Measurements from ENCODE around the gene GTF3C2. TPM values are rescaled to one million over a fixed set of nuclear protein-coding genes. Genes with fewer than 3 reads are reported as not detected.

The GTF3C2 gene
- total RNA-seq, 1 experiment from 2014 or later: 89.3 TPM

DNA sequence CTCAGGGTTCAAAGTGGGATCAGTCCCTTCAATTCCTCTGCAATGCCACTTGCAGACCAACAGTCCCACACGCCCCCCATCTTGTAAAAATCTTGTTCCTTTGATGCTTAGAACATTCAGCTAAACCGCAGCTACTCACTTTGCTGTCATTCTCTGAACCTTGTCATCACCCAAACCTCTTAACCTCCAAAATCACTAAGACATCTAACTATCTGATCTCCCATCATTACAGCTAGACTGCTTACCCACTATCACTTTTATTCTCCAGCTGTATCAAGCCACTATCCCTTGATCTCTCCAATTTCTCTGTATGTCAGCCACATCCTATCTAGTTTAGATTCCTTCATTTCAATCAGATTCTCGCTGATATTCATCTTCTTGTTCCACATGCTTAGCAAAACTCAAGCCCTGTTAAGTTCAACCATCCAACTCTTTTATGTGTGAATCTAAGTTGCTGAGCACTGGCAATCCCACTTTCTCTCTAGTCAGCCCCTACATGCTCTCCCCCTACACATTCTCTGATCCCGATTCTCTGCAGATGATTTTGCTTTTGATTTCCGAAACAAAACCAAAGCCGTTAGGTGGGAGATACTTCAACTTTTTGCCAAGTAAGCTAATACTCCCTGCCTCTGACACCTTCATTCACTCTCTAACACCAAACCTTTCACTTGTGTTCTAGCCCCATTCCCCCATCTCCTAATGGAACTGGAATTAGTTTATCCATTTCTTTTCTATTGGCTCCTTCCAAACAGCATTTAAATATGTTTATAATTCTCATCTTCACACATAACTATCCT lies 4.6 kb downstream of the GTF3C2 start:
- CTCF ChIA-PET: no interaction called here
- intact Hi-C loops (cut with micrococcal nuclease; ENCODE audit: unreplicated experiment): no loop called here
- POLR2A ChIA-PET (ENCODE audit: low non-redundant PET): no interaction called here
- no peak overlapping the region for H3K27ac ChIP-seq (ENCODE audit: low read depth, low read length, poor library complexity, severe bottlenecking)
- no TSS peak for BruUV-seq (replicated peaks)
- H3K4me3 ChIP-seq (ENCODE audit: low read depth, low read length, poor library complexity, severe bottlenecking): no peak overlapping the region
- H3K9me3 ChIP-seq (ENCODE audit: low read depth, low read length, poor library complexity, severe bottlenecking): no peaks in the 10 kb centered on the region
- DNase-seq (ENCODE audit: low spot score): no peak
- peaks cover 3% of the 10 kb centered on the region for H3K4me1 ChIP-seq (ENCODE audit: insufficient read depth, low read length, poor library complexity, severe bottlenecking)
- no peaks in the 10 kb centered on the region for H3K36me3 ChIP-seq (ENCODE audit: insufficient read depth, low read length, poor library complexity, severe bottlenecking)
- no peak for TF ChIP-seq EZH2 (IDR thresholded peaks at IDR 0.05; ENCODE audit: borderline replicate concordance, low read depth, low read length, poor library complexity, severe bottlenecking)
- TF ChIP-seq, protein P1, sequence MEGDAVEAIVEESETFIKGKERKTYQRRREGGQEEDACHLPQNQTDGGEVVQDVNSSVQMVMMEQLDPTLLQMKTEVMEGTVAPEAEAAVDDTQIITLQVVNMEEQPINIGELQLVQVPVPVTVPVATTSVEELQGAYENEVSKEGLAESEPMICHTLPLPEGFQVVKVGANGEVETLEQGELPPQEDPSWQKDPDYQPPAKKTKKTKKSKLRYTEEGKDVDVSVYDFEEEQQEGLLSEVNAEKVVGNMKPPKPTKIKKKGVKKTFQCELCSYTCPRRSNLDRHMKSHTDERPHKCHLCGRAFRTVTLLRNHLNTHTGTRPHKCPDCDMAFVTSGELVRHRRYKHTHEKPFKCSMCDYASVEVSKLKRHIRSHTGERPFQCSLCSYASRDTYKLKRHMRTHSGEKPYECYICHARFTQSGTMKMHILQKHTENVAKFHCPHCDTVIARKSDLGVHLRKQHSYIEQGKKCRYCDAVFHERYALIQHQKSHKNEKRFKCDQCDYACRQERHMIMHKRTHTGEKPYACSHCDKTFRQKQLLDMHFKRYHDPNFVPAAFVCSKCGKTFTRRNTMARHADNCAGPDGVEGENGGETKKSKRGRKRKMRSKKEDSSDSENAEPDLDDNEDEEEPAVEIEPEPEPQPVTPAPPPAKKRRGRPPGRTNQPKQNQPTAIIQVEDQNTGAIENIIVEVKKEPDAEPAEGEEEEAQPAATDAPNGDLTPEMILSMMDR (conservative IDR thresholded peaks at IDR 0.05; ENCODE audit: low read depth, low read length): no peak
- H3K27me3 ChIP-seq (replicated peaks; ENCODE audit: insufficient read depth, low read depth, low read length, poor library complexity): no peaks in the 10 kb centered on the region

GRCh38 chr2:27350106-27350693 lies 6.4 kb downstream of the GTF3C2 start:
- intact Hi-C loops (cut with micrococcal nuclease; ENCODE audit: unreplicated experiment): no loop called here
- Histone ChIP-seq H3K27ac (ENCODE audit: low read depth, low read length, poor library complexity, severe bottlenecking) (no peak overlapping the region), H3K4me3 (ENCODE audit: low read depth, low read length, poor library complexity, severe bottlenecking) (no peak overlapping the region), H3K9me3 (ENCODE audit: low read depth, low read length, poor library complexity, severe bottlenecking) (no peaks in the 10 kb centered on the region), H3K4me1 (ENCODE audit: insufficient read depth, low read length, poor library complexity, severe bottlenecking) (no peaks in the 10 kb centered on the region), H3K27me3 (replicated peaks; ENCODE audit: insufficient read depth, low read depth, low read length, poor library complexity) (no peaks in the 10 kb centered on the region), H3K36me3 (ENCODE audit: insufficient read depth, low read length, poor library complexity, severe bottlenecking) (no peaks in the 10 kb centered on the region)
- BruUV-seq (replicated peaks): no TSS peak
- ChIA-PET CTCF (no interaction called here), POLR2A (ENCODE audit: low non-redundant PET) (no interaction called here)
- no peak for TF ChIP-seq EZH2 (IDR thresholded peaks at IDR 0.05; ENCODE audit: borderline replicate concordance, low read depth, low read length, poor library complexity, severe bottlenecking)
- TF ChIP-seq, protein P1 (conservative IDR thresholded peaks at IDR 0.05; ENCODE audit: low read depth, low read length): no peak
- no peak for DNase-seq (ENCODE audit: low spot score)

- no peak for TF ChIP-seq EZH2 (IDR thresholded peaks at IDR 0.05; ENCODE audit: borderline replicate concordance, low read depth, low read length, poor library complexity, severe bottlenecking)
- TF ChIP-seq, protein P1 (conservative IDR thresholded peaks at IDR 0.05; ENCODE audit: low read depth, low read length): no peak
- Histone ChIP-seq H3K4me3 (ENCODE audit: low read depth, low read length, poor library complexity, severe bottlenecking) (no peak overlapping the region), H3K36me3 (ENCODE audit: insufficient read depth, low read length, poor library complexity, severe bottlenecking) (peaks cover 7% of the 10 kb centered on the region), H3K27me3 (replicated peaks; ENCODE audit: insufficient read depth, low read depth, low read length, poor library complexity) (no peaks in the 10 kb centered on the region), H3K9me3 (ENCODE audit: low read depth, low read length, poor library complexity, severe bottlenecking) (no peaks in the 10 kb centered on the region), H3K4me1 (ENCODE audit: insufficient read depth, low read length, poor library complexity, severe bottlenecking) (no peaks in the 10 kb centered on the region), H3K27ac (ENCODE audit: low read depth, low read length, poor library complexity, severe bottlenecking) (no peak overlapping the region)
- BruUV-seq (replicated peaks): no TSS peak
- DNase-seq (ENCODE audit: low spot score): no peak
- ChIA-PET CTCF (interaction anchor here (0.6 kb wide), 1 partner anchor 266 kb away, joined by 3 read pairs; no protein-coding TSS in a partner anchor), POLR2A (ENCODE audit: low non-redundant PET) (no interaction called here)
- intact Hi-C loops (cut with micrococcal nuclease; ENCODE audit: unreplicated experiment): no loop called here
Observed at GRCh38 chr2:27347641-27348040, 8.9 kb downstream of the GTF3C2 start.

Measured in A673 (cell line).